AG04449 (cell line): ENCODE results near the gene KCTD16.

Experiments
- CTCF ChIA-PET: fragments of 350-600 bp; formaldehyde crosslinking; extraction: SDS; loops from one replicate; lab custom pipeline; 2021; ENCODE audit warnings: antibody characterized with exemption; lab: Yijun Ruan, JAX
- POLR2A ChIA-PET: fragments of 400-600, 350-600 bp; formaldehyde crosslinking; extraction: SDS; loops from one replicate; lab custom pipeline; 2020; ENCODE audit warnings: antibody characterized with exemption, inconsistent platforms; lab: Yijun Ruan, JAX
- DNase-seq: peaks from one replicate; pipeline ENCODE4 v3.0.0-alpha.2; 2010; ENCODE audit warnings: low read depth, low spot score
- H3K4me3 ChIP-seq: 2 replicates; pipeline ENCODE4 v1.5.1; 2011; ENCODE audit warnings: low read depth, mild to moderate bottlenecking, control low read depth, low read length
- TF ChIP-seq, protein P1 (sequence below): IDR thresholded peaks from one replicate; pipeline ENCODE4 v1.5.1; 2011; ENCODE audit warnings: mild to moderate bottlenecking, moderate library complexity, low read length, control low read depth, inconsistent platforms; ENCODE audit not compliant: insufficient read depth; ENCODE audit errors: missing control alignments

Gene KCTD16

DNA sequence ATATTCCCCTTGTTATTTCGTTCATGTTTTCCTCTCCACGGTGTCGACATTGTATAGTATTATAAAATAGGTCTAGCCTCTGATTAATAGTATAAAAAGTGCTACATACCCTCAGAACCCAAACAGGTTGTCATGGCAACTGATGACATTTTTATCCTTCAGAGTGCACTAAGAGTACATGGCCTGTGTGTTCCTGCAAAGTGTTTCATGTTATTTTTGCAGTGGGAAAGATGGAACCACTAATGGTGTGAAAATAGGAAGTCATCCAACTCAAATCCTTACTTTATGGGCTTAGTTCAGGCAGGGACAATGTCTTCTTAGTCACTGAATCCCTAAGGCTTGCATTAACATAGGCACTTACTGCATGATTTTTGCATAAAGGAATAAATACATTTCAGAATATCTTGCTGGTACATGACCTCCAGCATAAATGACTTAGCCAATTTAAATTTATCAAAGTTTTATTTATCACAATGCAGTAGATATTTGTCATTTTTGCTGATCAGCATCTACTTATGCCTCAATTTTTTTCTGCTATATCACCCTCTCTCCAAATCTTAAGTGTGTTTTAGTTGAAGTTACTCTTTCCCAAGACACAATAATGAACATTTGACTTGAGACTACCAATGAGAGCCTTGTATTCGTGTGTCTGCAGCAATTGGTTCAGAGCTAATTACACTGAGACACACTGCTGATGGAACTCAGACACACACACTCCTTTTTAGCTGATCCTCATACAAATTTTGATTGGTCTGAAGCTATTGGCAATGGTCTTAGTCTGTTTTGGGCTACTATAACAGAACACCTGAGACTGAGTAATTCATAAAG is 243.7 kb downstream of the KCTD16 start:
- DNase-seq: no peak
- POLR2A ChIA-PET: no interaction called here
- TF ChIP-seq, protein P1, sequence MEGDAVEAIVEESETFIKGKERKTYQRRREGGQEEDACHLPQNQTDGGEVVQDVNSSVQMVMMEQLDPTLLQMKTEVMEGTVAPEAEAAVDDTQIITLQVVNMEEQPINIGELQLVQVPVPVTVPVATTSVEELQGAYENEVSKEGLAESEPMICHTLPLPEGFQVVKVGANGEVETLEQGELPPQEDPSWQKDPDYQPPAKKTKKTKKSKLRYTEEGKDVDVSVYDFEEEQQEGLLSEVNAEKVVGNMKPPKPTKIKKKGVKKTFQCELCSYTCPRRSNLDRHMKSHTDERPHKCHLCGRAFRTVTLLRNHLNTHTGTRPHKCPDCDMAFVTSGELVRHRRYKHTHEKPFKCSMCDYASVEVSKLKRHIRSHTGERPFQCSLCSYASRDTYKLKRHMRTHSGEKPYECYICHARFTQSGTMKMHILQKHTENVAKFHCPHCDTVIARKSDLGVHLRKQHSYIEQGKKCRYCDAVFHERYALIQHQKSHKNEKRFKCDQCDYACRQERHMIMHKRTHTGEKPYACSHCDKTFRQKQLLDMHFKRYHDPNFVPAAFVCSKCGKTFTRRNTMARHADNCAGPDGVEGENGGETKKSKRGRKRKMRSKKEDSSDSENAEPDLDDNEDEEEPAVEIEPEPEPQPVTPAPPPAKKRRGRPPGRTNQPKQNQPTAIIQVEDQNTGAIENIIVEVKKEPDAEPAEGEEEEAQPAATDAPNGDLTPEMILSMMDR: no peak
- CTCF ChIA-PET: no interaction called here
- no peak overlapping the region for H3K4me3 ChIP-seq

DNA sequence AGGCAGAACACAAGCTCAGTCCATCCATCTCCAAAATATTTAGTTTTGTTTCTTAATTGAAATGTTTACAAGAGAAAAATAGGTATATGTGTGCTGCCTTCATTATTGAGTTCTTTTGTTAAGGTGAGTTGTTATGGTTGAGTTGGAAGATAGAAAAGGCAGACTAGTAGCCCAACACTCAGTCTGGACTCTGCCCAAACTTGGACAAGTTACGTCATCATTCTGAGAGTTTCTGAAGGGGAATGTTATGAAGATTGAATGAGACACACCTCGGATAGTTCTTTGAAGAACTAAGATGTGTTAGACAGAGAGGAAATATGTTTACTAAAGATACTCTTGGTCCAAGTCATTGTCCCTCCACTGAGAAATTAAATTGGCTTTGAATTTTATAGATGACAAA is 245.5 kb downstream of the KCTD16 start:
- TF ChIP-seq, protein P1: no peak
- DNase-seq: no peak
- CTCF ChIA-PET: no interaction called here
- POLR2A ChIA-PET: no interaction called here
- no peak overlapping the region for H3K4me3 ChIP-seq

DNA sequence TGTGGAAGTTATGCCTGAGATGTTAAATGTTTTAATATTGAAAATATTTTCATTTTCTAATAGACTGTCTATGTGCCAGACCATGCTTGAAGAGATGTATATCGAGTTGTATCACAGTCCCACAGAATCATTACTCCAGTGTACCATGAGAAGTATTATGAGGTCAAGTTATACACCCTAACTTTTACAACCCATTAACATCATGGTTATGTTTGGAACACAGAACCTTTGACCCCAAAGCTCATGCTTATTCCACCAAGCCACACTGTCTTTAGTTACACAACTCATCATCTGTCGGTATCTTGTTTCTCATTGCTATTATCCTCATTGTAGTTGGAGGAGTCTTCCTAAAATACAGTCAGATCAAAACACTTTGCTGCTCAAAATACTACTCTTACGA is 248.0 kb downstream of the KCTD16 start:
- POLR2A ChIA-PET: no interaction called here
- TF ChIP-seq, protein P1: no peak
- CTCF ChIA-PET: no interaction called here
- DNase-seq: no peak
- H3K4me3 ChIP-seq: no peak overlapping the region

DNA sequence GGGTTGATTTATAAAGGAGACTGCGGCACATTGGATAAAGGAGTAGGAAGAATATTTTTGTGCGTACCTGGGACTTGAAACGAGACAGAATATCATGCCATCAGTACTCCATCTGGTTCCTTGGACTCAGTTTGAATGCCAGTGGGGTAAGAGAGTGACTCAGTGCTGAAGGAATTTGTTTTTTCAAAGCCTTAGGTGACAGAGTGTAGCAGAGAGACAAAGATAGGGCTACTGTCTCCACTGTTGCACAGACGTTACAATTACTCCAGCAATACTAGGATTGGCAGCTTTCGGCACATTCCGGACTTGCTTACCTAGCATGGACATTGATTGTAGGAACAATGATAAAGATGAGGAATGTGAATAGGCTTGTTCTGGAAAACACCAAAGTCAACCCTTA is 250.7 kb downstream of the KCTD16 start:
- H3K4me3 ChIP-seq: no peak overlapping the region
- ChIA-PET CTCF (no interaction called here), POLR2A (no interaction called here)
- TF ChIP-seq, protein P1: no peak
- no peak for DNase-seq

DNA sequence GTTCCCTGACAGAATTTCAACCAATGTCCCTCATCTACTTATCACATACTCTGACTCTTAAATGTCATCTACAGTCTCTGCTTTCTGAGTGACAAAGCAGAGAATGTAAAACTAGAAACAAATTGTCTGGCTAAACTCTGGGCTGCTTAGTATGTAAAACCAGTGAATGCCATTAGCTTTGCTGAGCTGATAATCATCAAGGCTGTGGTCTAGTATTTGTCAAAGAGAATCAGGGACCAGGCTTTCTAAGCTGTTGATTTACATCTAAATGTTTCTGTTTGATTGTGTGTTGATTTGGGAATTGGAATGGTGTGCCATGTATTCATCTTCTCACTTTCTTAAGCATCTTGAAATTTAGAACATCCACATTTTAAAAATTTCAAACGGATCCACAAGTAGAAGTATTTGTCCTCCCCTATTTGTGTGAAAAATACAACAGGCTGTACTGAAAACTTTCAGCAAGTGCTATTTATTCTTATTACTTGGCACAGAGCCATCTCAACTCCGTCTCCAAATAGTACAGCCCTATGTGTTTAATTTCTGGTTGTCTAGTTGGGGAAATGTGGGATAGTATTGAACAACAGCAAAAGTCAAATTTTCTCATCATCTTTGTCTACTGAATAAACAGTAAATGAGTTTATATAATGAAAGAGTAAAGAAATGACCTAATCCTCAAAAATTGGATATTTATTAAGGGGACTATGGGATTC is 251.5 kb downstream of the KCTD16 start:
- TF ChIP-seq, protein P1: no peak
- no peak overlapping the region for H3K4me3 ChIP-seq
- POLR2A ChIA-PET: no interaction called here
- DNase-seq: no peak
- CTCF ChIA-PET: no interaction called here

DNA sequence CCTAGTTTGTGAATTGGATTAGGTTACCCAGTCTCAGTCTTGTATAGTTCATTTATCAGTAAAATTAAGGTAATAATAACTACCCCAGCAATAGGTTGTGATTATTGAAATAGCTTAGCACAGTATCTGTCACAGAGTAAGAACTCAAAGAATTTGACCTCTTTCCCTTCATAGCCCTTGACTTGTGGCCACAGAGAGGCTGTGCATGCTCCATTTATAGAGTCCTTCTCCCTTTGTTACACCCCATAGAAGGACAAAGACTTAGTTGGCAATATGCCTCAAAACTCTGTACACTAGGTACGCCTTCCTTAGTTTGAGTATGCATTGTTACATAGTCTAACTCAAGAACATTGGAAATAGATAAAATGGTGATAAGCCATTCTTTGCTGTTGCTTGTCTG is 257.2 kb downstream of the KCTD16 start:
- POLR2A ChIA-PET: no interaction called here
- TF ChIP-seq, protein P1: no peak
- no peak for DNase-seq
- CTCF ChIA-PET: interaction anchor here (1.3 kb wide), 1 partner anchor 915 kb away, joined by 4 read pairs; no protein-coding TSS in a partner anchor
- H3K4me3 ChIP-seq: no peak overlapping the region
